Activated CD8-positive, alpha-beta T cell treated with anti-CD3 and anti-CD28 coated beads for 36 hours (primary cell): ENCODE measurements around the gene HBP1. TPM values are rescaled to one million over a fixed set of nuclear protein-coding genes. Genes with fewer than 3 reads are reported as not detected.
"Not testable (repeated sequence)": the region's sequence is repeated elsewhere in the genome, so short reads cannot be mapped to it uniquely, and the experiment has no call there.

ENCODE experiments used
- ATAC-seq: fragments of 200-7000 bp; cut with Tn5 transposase; one replicate; pipeline ENCODE4 v1.10.0; 2021; ENCODE audit warnings: mild to moderate bottlenecking, moderate library complexity
- CTCF ChIA-PET: fragments of 350-600 bp; sonication (Branson Sonifier 250); formaldehyde crosslinking; loops from one replicate; lab custom pipeline; 2021; ENCODE audit warnings: antibody characterized with exemption; lab: Charles Lee
- POLR2A ChIA-PET: fragments of 350-600 bp; sonication (Branson Sonifier 250); formaldehyde crosslinking; loops from one replicate; lab custom pipeline; 2021; ENCODE audit warnings: antibody characterized with exemption; lab: Charles Lee
- DNase-seq: peaks from one replicate; pipeline ENCODE4 v3.0.0-alpha.2; 2020
- H3K27ac Mint-ChIP-seq: one replicate; pipeline ENCODE4 v1.8.0; 2021; ENCODE audit warnings: mild to moderate bottlenecking, mixed read lengths
- H3K27me3 Mint-ChIP-seq: one replicate; pipeline ENCODE4 v1.8.0; 2021; ENCODE audit warnings: mixed read lengths
- H3K36me3 Mint-ChIP-seq: one replicate; pipeline ENCODE4 v1.8.0; 2021; ENCODE audit warnings: low read depth, mixed read lengths
- H3K4me1 Mint-ChIP-seq: one replicate; pipeline ENCODE4 v1.8.0; 2021; ENCODE audit warnings: low read depth, mixed read lengths
- H3K4me3 Mint-ChIP-seq: one replicate; pipeline ENCODE4 v1.8.0; 2021; ENCODE audit warnings: mild to moderate bottlenecking, moderate library complexity, mixed read lengths
- H3K9me3 Mint-ChIP-seq: one replicate; pipeline ENCODE4 v1.8.0; 2021; ENCODE audit warnings: mixed read lengths
- intact Hi-C: fragments of 100-400 bp; cut with micrococcal nuclease; formaldehyde crosslinking; loops from one replicate; pipeline ENCODE4 v1.10.0; 2022
- total RNA-seq, 2 experiments: library from RNA; stranded (reverse); gene quantifications; one replicate each; pipeline ENCODE4 v1.2.3, GENCODE V29; 2021
- TF ChIP-seq, protein P1 (sequence below): fragments of 200-600 bp; IDR thresholded peaks from one replicate; pipeline ENCODE4 v1.8.0; 2022; ENCODE audit warnings: antibody characterized with exemption, mild to moderate bottlenecking

The HBP1 gene
- total RNA-seq, 2 experiments from 2014 or later = 23.8 to 30.5 TPM

DNA sequence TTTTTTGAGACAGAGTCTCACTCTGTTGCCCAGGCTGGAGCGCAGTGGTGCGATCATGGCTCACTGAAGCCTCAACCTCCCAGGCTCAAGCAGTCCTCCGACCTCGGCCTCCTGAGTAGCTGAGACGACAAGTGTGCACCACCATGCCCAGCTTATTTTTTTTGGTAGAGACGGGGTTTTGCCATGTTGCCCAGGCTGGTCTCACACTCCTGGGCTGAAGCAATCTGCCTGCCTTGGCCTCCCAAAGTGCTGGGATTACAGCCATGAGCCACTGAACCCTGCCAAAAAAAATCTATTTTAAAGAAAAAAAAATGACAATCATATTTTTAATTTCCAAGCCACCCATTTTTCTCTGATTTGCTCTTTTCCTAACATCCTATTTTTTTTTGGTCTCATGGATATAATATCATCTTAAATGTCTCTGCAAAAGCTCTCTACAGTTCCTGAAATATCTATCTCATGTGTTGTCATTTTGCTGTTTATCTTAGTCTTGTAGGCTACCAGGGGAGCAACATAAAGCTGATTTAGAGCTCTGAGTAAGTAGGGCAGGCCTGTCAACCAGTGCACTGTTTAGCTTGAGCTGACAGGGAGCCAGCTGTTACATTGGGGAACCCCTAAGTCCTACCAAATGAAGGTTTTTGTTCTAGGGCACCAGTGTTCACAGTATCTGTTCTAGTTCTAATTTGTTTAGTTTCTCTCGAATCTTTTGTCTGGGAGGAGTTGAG lies 29.9 kb upstream of the HBP1 start:
- intact Hi-C loops = no loop called here
- TF ChIP-seq, protein P1, sequence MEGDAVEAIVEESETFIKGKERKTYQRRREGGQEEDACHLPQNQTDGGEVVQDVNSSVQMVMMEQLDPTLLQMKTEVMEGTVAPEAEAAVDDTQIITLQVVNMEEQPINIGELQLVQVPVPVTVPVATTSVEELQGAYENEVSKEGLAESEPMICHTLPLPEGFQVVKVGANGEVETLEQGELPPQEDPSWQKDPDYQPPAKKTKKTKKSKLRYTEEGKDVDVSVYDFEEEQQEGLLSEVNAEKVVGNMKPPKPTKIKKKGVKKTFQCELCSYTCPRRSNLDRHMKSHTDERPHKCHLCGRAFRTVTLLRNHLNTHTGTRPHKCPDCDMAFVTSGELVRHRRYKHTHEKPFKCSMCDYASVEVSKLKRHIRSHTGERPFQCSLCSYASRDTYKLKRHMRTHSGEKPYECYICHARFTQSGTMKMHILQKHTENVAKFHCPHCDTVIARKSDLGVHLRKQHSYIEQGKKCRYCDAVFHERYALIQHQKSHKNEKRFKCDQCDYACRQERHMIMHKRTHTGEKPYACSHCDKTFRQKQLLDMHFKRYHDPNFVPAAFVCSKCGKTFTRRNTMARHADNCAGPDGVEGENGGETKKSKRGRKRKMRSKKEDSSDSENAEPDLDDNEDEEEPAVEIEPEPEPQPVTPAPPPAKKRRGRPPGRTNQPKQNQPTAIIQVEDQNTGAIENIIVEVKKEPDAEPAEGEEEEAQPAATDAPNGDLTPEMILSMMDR = no peak
- Mint-ChIP-seq H3K4me1 (no peaks in the 10 kb centered on the region), H3K4me3 (no peak overlapping the region), H3K36me3 (no peaks in the 10 kb centered on the region), H3K27ac (no peak overlapping the region), H3K9me3 (no peaks in the 10 kb centered on the region), H3K27me3 (no peaks in the 10 kb centered on the region)
- ChIA-PET CTCF (interaction anchor here (0.9 to 1.9 kb wide), 3 partner anchors 9 to 29 kb away, joined by 3 to 16 read pairs (median 8); no protein-coding TSS in a partner anchor), POLR2A (no interaction called here)
- ATAC-seq (no peak), DNase-seq (no peak)

DNA sequence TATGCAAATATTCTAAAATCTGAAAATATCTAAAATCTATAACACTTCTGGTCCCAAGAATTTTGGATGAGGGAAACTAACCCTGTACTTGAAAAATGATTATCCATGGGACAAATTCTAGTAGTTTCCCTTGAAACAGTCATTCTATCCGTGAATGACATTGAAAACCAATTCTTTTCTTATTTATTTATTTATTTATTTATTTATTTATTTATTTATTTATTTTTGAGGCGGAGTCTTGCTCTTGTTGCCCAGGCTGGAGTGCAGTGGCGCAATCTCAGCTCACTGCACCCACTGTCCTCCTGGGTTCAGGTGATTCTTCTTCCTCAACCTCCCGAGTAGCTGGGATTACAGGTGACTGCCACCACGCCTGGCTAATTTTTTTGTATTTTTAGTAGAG lies 24.9 kb upstream of the HBP1 start:
- H3K4me1 Mint-ChIP-seq, H3K27me3 Mint-ChIP-seq, H3K9me3 Mint-ChIP-seq, H3K27ac Mint-ChIP-seq, H3K36me3 Mint-ChIP-seq, DNase-seq, CTCF ChIA-PET, intact Hi-C loops, H3K4me3 Mint-ChIP-seq, ATAC-seq, POLR2A ChIA-PET: not testable (repeated sequence)

DNA sequence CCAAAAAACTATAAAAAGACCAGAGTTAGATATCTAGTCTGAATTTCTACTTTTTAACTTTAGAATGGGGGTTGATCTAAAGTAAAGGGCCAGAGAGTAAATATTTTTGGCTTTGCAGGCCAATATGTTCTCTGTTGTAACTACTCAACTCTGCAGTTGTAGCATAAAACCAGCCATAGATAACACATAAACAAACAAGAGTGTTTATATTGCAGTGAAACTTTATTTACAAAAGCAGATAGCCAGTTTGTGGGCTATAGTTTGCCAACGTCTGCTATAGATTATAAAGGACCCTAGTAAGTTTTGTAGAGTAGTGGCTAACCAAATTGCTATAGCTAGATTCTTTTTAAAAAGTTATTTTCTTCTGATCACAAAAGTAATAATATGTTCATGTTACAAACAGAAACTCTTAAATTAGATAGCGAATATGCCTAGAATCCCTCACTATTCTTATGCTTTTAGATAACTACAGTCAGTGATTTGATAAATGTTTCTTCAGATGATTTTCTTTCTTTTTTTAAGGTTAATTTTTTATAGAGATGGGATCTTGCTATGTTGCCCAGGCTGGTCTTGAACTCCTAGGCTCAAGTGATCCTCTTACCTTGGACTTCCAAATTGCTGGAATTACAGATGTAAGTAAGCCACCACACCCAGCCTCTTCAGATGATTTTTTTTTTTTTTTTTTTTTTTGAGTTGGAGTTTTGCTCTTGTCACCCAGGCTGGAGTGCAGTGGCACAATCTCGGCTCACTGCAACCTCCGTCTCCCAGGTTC lies 23.6 kb upstream of the HBP1 start:
- ATAC-seq = no peak
- ChIA-PET CTCF (no interaction called here), POLR2A (no interaction called here)
- intact Hi-C loops = loop anchor here (5.0 kb wide), 1 partner anchor 198 kb away; no protein-coding TSS in a partner anchor
- no peaks in the 10 kb centered on the region for H3K9me3 Mint-ChIP-seq
- no peaks in the 10 kb centered on the region for H3K36me3 Mint-ChIP-seq
- DNase-seq = no peak
- H3K27me3 Mint-ChIP-seq = no peaks in the 10 kb centered on the region
- H3K4me1 Mint-ChIP-seq = peaks cover 4% of the 10 kb centered on the region
- TF ChIP-seq, protein P1 = no peak
- no peak overlapping the region for H3K27ac Mint-ChIP-seq
- H3K4me3 Mint-ChIP-seq = no peak overlapping the region

DNA sequence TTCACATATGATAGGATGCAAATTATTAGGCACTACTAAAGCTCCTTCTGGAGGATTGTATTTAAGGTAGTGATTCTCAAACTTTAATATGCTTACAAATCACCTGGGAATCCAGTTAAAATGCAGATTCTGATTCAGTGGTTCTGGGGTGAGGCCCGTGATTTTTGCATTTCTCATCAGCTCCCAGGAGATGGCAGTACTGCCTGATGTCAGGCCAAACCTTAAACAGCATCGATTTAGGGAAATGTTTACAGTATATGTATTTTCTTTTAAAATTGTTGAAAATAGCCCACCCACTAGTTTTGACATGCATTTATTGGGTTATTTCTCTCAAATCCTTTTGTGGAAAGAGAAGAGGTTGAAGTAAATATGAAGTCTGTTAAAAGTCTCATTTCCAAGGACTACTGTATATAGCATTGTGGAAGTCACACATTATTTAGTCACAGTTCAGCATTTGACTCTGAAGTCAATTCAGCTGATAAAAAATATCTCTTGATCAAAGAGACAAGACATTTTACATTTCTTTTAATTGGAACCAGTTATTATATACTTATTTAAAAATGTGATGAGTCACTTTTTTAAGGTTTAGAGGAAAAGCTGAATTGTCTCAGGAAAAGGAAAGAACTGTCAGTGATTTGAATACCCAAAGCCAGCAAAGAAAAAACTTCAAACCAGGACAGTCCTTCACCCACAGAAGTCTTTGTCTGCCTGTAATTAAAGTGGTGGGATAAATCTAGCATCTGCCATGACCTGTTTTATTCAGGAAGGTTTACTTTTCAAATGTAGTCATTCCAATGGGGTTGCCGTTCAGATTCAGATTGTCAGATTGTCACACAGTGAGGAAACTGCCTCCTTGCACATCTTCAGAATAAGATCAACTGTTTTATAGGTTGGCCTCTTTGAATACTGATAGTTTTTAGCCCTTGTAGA lies 21.1 kb upstream of the HBP1 start:
- ATAC-seq (peak; percentile 79), DNase-seq (peak; percentile 49)
- Mint-ChIP-seq H3K9me3 (no peaks in the 10 kb centered on the region), H3K4me3 (no peak overlapping the region), H3K36me3 (no peaks in the 10 kb centered on the region), H3K27ac (no peak overlapping the region), H3K27me3 (no peaks in the 10 kb centered on the region), H3K4me1 (peaks cover 4% of the 10 kb centered on the region)
- intact Hi-C loops = loop anchor here (5.0 kb wide), 1 partner anchor 200 kb away; no protein-coding TSS in a partner anchor
- TF ChIP-seq, protein P1 = peak; percentile 72
- CTCF ChIA-PET = interaction anchor here (0.6 to 7.7 kb wide), 32 partner anchors 8 to 562 kb away, joined by 3 to 76 read pairs (median 4); partner anchors contain the start of gene HBP1
- POLR2A ChIA-PET = no interaction called here

DNA sequence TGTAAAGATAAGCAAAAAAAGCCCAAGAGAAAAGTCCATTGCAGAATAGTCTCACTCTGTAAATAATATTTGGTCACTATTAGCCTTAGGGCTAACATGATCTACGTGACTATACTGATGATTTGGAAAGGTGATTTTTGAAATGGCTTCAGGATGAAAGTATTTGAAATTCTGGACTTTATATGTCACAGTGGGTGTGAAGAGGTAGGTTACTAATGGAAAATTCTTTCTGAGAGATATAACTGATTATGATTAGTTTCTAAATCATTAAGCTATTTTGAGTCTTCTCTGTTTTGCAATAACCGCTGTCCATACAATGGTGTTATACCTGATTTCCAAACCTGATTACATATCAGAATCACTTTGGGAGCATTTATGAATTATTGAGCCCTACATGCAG lies 20.1 kb upstream of the HBP1 start:
- no peak overlapping the region for H3K27ac Mint-ChIP-seq
- no peak for DNase-seq
- ChIA-PET POLR2A (no interaction called here), CTCF (interaction anchor here (0.8 to 7.7 kb wide), 17 partner anchors 8 to 731 kb away, joined by 3 to 76 read pairs (median 4); partner anchors contain the start of gene HBP1)
- H3K9me3 Mint-ChIP-seq = no peaks in the 10 kb centered on the region
- TF ChIP-seq, protein P1 = no peak
- no peak overlapping the region for H3K4me3 Mint-ChIP-seq
- no peak for ATAC-seq
- no peaks in the 10 kb centered on the region for H3K36me3 Mint-ChIP-seq
- H3K27me3 Mint-ChIP-seq = no peaks in the 10 kb centered on the region
- H3K4me1 Mint-ChIP-seq = peaks cover 4% of the 10 kb centered on the region
- intact Hi-C loops = loop anchor here (5.0 kb wide), 1 partner anchor 201 kb away; no protein-coding TSS in a partner anchor
